GM18909 (cell line): ENCODE measurements around the gene SESN2.
"Not testable (repeated sequence)": the region's sequence is repeated elsewhere in the genome, so short reads cannot be mapped to it uniquely, and the experiment has no call there.

Source experiments
- ATAC-seq: cut with Tn5 transposase; IDR thresholded peaks from one replicate; pipeline ENCODE4 v1.9.1; 2021; ENCODE audit warnings: mild to moderate bottlenecking; ENCODE audit not compliant: unreplicated experiment, poor library complexity

SESN2 gene

GRCh38 chr1:28326515-28326914, 67.2 kb downstream of the SESN2 start:
- no peak for ATAC-seq

GRCh38 chr1:28326984-28327383, 67.7 kb downstream of the SESN2 start:
- no peak for ATAC-seq

- ATAC-seq, result not testable (repeated sequence)
Observed at GRCh38 chr1:28327431-28327830, 68.1 kb downstream of the SESN2 start.

- ATAC-seq, result no peak
Observed at GRCh38 chr1:28328228-28328648, 68.9 kb downstream of the SESN2 start.

- no peak for ATAC-seq
Observed at GRCh38 chr1:28329395-28330153, 70.3 kb downstream of the SESN2 start.
